Retinal pigment epithelial cell (primary cell): ENCODE measurements around the gene GNRHR.

Source experiments
- DNase-seq: peaks from one replicate; pipeline ENCODE4 v3.0.0-alpha.2; 2010; ENCODE audit warnings: low read depth
- H3K4me3 ChIP-seq: 2 replicates; pipeline ENCODE4 v1.5.1; 2011; ENCODE audit warnings: mild to moderate bottlenecking, low read length, control low read depth, moderate library complexity
- TF ChIP-seq, protein P1 (sequence below): conservative IDR thresholded peaks from 2 replicates; pipeline ENCODE4 v1.5.1; 2011; ENCODE audit warnings: low read depth, low read length, control low read depth, inconsistent platforms

GNRHR gene, protein sequence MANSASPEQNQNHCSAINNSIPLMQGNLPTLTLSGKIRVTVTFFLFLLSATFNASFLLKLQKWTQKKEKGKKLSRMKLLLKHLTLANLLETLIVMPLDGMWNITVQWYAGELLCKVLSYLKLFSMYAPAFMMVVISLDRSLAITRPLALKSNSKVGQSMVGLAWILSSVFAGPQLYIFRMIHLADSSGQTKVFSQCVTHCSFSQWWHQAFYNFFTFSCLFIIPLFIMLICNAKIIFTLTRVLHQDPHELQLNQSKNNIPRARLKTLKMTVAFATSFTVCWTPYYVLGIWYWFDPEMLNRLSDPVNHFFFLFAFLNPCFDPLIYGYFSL

DNA sequence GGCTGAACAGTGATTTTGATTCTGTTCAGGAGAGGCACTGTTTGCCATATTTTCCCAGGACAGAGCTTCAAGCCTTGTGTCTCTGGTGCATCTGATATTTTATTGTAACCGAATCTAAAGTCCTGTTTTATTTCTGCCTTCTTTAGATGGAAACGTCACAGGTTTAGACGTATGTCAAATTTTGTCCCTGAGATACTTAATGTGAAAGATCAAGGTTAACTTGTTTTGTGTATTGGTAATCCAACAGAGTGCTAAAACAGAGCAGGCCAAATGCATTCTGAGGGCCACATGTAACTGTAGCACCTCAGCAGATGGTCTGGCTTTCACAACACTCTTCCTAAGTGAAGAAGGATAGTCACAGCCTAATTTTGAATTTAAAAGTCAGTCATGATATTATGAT lies at the start of gene GNRHR:
GNRHR (minus strand) TSS at position 101 of the 400 bp plus-strand sequence; CDS start at position 48, 53 bp downstream.
- TF ChIP-seq, protein P1, sequence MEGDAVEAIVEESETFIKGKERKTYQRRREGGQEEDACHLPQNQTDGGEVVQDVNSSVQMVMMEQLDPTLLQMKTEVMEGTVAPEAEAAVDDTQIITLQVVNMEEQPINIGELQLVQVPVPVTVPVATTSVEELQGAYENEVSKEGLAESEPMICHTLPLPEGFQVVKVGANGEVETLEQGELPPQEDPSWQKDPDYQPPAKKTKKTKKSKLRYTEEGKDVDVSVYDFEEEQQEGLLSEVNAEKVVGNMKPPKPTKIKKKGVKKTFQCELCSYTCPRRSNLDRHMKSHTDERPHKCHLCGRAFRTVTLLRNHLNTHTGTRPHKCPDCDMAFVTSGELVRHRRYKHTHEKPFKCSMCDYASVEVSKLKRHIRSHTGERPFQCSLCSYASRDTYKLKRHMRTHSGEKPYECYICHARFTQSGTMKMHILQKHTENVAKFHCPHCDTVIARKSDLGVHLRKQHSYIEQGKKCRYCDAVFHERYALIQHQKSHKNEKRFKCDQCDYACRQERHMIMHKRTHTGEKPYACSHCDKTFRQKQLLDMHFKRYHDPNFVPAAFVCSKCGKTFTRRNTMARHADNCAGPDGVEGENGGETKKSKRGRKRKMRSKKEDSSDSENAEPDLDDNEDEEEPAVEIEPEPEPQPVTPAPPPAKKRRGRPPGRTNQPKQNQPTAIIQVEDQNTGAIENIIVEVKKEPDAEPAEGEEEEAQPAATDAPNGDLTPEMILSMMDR = no peak
- no peak for DNase-seq
- H3K4me3 ChIP-seq = no peak within 1 kb of the TSS

- no peak overlapping the region for H3K4me3 ChIP-seq
- TF ChIP-seq, protein P1 = no peak
- no peak for DNase-seq
Measured at GRCh38 chr4:67796810-67797209, 42.6 kb upstream of the GNRHR start.

DNA sequence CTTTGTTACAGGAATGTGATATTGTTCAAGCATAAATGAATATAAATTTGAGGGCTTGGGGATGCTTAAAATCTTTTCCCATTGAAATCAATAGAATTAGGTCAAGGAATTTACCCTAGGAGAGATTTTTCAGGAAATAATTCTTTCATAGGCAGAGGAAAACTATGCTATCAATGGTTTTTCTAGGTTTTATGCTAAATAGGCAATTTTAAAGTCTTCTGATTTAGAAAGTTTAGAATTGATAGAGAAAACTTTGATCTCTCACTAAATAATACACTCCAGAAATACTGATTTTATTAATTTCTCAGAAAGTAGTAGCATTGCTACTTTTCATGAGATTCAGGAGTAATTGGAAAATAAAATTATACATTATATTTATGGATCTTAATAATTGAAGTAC lies 36.5 kb upstream of the GNRHR start:
- no peak for DNase-seq
- TF ChIP-seq, protein P1 = no peak
- no peak overlapping the region for H3K4me3 ChIP-seq

DNA sequence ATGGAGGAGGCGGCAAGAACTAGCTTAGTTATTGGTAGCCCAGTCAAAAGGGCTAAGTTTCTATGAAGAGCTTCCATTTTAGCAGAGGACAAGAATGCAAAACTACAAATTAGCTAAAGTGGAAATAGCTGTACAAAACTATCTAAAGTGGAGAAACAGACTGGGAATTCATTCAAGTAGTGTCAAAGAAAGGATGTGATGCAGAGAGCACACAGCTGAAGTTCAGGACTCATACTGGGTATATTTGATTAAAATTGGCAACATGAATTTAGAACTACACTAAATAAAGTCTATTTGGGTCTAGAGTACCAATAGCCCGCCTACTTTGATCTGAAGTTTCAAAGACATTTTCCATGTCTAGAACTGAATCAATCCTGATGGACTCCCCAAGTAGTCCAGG lies 33.1 kb upstream of the GNRHR start:
- no peak for DNase-seq
- TF ChIP-seq, protein P1 = no peak
- H3K4me3 ChIP-seq = no peak overlapping the region

- DNase-seq = no peak
- TF ChIP-seq, protein P1 = no peak
- H3K4me3 ChIP-seq = no peak overlapping the region
Measured at GRCh38 chr4:67785528-67785927, 31.3 kb upstream of the GNRHR start.

GRCh38 chr4:67779631-67780030 lies 25.4 kb upstream of the GNRHR start:
- no peak overlapping the region for H3K4me3 ChIP-seq
- TF ChIP-seq, protein P1 = no peak
- DNase-seq = peak; percentile 79

DNA sequence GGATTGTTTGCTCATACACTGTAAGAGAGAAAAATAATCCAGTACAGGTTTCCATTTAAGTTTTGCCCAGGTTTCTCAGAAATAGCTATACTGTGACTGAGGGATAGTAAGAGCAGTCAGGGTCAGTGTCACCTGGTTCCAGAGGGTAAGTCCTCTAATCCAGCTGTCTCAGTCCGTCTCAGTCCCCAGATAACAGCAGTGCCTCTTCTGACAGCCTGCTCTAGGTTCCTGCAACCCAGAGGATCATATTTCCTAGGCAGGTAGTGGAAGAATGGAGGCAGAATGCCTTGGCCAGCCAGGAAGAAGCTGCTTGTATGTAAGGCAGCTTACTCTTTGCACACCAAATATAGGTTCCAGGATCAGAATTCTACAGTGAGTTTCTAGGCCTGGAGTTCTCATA lies 22.6 kb upstream of the GNRHR start:
- H3K4me3 ChIP-seq = no peak overlapping the region
- DNase-seq = no peak
- TF ChIP-seq, protein P1 = no peak
